ENCODE data around the gene COX6B2.

DNA sequence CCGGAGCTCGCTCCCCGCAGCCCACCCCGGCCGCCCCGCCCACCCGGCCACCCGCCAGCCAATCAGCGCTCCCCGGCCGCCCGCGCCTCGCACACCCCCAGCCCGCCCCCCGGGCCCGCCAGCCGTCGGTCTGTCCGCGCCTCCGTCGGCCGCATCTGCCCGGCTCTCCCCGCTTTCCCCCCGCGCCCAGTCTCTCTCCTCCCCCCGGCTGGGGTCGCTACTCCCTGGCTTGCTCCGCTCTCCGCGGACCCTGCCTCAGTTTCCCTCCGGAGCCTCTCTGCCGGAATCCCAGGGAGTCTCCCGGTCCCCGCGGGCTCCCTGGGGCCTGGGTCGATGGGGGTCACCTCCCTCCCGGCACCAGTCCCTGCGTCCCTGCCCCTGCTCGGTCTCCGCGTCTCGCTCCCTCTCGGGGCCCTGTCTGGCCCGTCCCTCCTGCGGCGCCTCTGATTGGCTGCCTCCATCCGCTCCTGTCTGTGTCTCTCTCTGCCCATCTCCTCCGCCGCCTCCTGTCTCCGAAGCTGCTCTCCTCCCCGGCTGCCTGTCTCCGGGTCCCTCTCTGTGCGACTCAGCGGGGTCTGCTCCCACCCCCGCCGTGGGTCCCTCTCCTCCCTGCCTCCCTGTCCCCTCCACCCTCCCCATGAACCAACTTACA, 15.3 kb upstream of the COX6B2 start:
- no peak for TF ChIP-seq EZH2 (IDR thresholded peaks at IDR 0.05; ENCODE audit: insufficient read depth, low read length)
- TF ChIP-seq CTCF (IDR thresholded peaks at IDR 0.05; ENCODE audit: insufficient read depth, low read depth, low read length), result no peak

Data from astrocyte (in vitro differentiated cells and primary cell).